Left cardiac atrium (tissue), 4 donors: ENCODE results near the gene DAD1. TPM values are rescaled to one million over a fixed set of nuclear protein-coding genes. Genes with fewer than 3 reads are reported as not detected.

Source experiments
- ATAC-seq, 2 donors: fragments of 200-7000 bp; cut with Tn5 transposase; one replicate each; pipeline ENCODE4 v1.9.1; 2020; ENCODE audit warnings: mild to moderate bottlenecking in 2 of 2, moderate library complexity in 2 of 2
- DNase-seq: peaks from one replicate; pipeline ENCODE4 v3.0.0-alpha.2; 2020
- intact Hi-C, 2 donors: fragments of 100-400 bp; cut with DNase I; formaldehyde crosslinking; loops; one replicate each; pipeline versions ENCODE4 v1.14.1 to v1.15.1; 2022 to 2023
- total RNA-seq, 2 donors: library from RNA; stranded (reverse); fragmentation: NEBNext Ultra II Directional; extraction: Animal tissue kit (Norgen Biotek cat#: 25700); gene quantifications; one replicate each; pipeline ENCODE4 v1.2.1, GENCODE V29; 2021
- donor health status: DM: no; HTN: yes; CAD: no.
- donor health status: DM: no; HTN: yes; CAD: no; lungs with severe emphysema.
- donor health status: DM: yes; HTN: yes; CAD: no.
- donor health status: Dilated cardiomyopathy.

DAD1 gene
- total RNA-seq, 2 donors from 2014 or later: 150 to 165 TPM

DNA sequence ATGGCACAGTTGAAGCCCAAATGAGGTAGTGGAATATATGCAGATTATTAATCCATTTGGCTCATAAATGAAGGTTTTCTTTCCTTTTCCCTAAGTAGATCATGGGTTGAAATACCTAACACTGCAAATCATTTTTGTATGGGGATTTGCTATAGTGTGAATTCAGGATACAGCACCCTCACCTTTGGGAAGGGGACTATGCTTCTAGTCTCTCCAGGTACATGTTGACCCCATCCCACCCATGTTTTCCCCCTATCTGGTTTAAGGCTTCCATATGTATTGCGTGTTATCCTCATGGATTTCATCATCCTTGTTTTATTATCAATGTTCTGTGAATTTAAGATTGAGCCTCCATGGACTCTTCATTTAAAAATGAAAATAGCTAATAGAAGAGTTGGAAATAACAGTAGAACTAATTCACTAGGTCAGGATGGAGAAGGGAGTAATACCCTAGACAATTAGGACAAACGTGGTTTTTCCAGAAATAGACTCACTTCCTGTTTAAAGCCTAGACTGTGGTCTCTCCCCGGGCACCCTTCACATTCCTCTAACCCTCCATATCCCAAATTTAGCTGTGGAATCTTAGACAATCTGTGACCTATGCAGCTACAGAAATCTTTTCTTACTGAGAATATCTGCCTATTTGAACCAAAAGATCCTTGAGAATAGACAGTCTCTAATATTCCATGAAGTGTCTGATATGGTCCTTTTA is 56.5 kb downstream of the DAD1 start:
- ATAC-seq: peak in 1 of 2 donors; percentile 35
- intact Hi-C loops: no loop called here
- no peak for DNase-seq

DNA sequence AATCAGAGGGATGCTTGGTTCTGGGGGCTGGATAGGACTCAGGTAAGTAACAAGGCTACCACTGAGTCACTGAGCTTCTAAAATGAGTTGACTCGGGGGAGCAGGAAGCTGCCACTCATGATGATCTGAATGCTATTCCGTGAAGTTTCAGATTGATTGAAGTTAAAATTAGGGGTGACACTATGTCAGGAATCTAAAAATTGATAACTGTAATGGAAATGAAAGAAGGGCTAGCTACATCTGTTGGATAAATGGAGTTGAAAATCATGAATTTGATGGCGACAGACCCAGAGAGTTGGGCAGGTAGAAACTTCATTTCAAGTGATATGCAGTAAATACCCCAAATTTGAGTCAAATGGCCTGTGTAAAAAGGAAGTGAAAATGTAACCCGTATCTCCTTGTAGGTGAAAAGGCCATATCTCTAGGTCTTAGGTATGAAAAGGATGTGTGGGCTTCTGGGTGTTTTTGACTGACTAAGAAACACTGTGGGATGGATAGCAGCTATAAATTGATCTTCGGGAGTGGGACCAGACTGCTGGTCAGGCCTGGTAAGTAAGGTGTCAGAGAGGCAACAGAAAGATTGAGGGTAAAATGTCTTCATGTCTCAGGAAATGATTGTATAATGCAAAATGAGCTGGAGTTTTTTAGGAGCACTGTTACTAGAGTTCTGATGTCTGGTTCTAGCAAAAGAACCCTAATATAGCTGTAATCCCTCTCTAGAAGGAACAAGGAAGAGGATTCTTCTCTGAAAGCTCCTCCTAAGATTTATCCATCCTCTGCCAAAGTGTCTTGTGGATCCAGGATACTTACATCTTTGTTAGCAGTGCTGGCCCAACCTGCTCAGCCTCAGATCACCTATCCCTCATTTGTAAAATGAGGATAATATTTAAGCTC is 57.3 kb downstream of the DAD1 start:
- intact Hi-C loops: no loop called here
- DNase-seq (no peak), ATAC-seq (no peak)

DNA sequence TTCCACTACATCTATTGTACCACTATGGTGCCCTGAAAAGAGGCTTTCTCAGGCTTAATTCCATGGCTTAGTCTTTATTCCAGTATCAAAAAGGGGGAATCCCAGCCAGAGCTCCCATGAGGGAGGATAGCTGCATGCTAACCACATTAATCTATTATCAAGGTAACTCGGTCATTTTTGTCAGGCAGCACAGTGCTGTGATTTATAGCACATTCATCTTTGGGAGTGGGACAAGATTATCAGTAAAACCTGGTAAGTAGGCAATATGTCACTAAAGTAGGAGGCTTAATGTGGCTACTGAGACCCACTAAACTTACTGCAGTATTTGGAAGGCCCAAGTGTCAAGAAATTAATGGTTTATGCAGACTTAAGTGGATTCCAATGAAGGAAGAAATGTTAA is 58.9 kb downstream of the DAD1 start:
- ATAC-seq (no peak), DNase-seq (no peak)
- intact Hi-C loops: no loop called here

DNA sequence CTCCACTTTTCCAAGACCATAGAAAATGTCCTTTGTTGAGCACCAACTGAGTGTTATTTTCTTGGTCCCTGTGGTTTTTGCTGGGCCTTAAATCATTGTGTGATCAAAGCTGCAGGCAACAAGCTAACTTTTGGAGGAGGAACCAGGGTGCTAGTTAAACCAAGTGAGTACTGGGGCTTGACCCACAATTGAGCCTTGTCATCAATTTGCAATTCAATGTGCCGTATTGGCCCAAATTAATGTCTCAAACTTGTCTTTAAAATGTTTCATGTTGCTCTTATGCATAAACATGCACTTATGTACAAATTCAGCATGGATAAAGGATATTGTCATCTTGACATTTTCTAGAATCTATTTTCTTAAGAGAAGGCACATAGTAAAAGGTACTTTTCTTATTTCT is 62.3 kb downstream of the DAD1 start:
- no peak for ATAC-seq
- intact Hi-C loops: no loop called here
- no peak for DNase-seq

DNA sequence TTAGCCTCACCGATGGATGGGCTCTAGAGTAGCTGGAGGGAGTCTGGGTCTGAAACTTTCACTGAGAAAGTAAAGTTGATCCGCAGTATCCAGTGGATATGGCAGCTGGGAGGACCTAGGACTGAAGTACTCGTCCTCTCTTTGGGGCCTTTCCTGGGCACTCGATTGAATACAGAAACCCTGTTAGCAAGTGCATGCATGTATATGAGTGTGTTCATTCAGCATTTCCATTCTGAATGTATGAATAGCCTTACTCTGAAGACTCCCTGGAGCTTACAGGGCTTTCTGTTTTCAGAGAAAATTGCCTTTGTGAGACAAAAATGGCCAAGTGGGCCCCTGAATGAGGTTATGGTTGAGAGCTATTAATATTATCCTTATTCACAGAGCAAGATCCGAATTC is 62.8 kb downstream of the DAD1 start:
- intact Hi-C loops: no loop called here
- DNase-seq: no peak
- no peak for ATAC-seq

DNA sequence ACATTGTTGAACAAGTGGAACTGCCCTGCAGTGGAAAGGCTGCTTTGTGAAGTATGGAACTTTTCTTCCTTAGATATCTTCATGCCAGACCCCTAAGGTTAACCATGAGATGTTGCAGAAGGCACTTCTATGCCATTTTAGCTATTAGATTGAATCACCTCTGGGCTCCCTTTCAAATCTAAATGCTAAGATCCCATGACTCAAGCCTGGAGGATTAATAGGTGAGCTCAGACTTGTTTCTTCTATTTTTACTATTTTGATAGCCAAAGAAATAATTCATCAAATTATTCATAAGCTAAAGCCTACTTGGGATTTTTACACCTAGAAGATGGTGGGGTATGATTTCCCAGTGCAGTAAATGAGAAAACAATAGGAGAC is 64.3 kb downstream of the DAD1 start:
- intact Hi-C loops: no loop called here
- DNase-seq (no peak), ATAC-seq (no peak)

DNA sequence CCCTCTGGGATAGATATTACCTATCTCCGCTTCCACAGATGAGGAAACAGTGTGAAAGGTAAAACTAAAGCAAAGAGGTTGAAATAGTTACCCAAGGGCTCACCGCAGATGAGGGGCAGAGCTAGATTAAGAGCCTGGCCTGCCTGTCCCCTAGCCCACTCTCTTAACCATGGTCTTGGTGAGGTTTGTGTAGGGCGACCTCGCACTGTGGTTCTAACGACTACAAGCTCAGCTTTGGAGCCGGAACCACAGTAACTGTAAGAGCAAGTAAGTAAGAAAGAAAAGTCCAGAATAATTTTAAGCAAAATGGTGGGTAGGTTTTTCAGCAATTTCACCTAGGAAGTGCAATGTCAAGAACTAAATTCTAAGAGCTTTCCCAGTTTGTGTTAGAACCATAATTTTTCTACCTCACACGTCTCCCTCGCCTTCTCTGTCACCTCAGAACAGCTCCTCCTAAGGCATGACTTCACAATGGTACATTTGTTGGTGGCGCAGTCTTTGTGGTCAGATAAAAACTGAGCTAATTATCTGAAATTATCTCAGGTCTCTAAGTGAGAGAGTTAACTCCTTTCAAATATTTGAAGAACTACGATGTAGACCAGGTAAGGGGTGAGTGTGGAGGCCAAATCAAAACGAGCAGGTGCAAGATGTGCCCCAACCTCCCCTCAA is 64.8 kb downstream of the DAD1 start:
- intact Hi-C loops: no loop called here
- DNase-seq (no peak), ATAC-seq (no peak)

DNA sequence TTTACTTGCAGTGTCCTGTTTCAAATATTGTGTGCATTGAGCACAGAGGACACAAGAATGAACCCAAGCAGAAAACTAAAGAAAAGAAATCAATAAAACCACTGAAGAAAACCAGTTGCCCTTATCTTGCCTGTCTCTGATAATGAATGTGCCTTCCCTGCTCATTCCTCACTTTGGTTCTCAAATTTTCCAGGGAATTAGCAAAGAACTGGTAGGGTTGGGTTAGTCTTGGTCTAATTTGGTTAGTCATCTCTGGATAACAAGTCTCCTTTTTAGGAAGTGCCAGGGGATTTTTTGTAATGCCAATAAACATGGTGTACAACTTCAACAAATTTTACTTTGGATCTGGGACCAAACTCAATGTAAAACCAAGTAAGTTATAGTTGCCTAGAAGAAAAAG is 65.7 kb downstream of the DAD1 start:
- DNase-seq (no peak), ATAC-seq (no peak)
- intact Hi-C loops: no loop called here

DNA sequence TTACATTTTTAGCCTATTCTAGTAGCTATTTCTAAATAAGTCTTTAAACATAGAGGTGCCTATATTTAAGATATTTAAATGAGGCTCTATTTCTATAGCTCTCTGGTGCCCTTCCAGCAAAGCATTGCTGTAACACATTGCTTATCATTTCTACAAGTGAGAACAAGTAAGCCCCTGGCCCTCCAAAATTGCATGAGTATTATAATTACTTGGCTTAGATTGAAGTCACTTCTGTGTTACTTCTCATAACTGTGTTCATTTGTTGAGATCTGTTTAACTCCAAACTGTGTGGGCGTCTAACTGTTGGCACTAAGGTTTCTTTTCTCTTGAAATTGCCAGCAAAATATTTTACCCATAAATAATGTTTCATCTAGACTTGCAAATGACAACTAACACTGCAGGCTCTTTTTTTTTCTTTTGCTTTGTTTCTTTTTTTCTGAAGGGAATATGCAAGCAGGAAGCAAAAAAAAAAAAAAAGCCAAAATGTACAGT is 66.5 kb downstream of the DAD1 start:
- DNase-seq (no peak), ATAC-seq (no peak)
- intact Hi-C loops: no loop called here

DNA sequence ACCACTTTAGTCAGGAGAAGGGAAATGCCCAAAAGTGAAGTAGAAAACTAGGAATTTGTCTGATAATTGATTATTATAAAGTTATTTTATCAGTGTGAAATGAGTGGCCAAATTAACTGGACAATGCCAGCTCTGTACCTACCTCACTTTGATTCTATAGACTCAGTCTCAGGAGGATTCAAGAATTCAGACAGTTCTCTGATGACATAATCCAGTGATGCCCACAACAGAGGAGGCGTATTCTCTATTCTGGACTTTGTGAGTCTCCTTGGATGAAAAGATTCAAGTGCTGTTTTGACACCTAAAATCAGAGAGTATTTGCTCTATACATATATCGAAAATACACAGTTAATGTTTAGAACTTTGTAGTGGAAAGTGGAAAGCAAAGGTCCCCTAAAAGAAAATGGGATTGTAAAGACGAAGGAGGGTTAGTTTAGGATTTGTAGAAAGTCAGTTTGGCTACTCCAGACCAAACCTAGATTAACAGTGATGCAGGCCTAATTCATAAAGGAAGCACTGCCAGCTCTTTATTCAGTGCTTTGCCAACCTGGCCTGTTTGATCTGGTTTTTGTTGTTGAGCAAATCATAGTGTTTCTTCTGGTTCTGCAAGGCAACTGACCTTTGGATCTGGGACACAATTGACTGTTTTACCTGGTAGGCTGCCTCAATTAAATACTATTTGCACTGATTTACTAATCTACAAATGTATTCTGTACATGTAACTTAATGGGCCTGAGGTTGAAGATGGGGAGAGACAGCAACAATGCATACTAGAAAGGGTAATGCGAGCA is 67.4 kb downstream of the DAD1 start:
- DNase-seq: no peak
- no peak for ATAC-seq
- intact Hi-C loops: no loop called here

DNA sequence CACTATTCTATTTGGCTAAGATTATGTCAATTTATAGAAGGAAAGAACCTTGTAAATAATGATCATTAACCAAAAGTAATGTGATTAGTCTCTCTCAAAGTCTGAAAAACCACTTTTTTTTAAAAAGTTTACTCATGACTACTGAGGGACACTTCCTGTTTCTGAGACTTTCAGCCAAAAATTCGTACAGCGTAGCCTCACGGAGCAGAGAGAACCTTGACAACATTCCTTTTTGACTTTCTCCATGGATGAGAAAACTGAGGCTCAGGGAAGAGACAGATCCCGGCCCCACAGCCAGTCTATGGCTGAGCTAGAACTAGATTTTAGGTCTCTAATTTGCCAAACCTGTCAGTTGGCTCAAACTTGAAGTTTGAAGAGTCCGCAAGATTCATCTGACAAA is 68.2 kb downstream of the DAD1 start:
- intact Hi-C loops: no loop called here
- ATAC-seq: no peak
- DNase-seq: no peak

DNA sequence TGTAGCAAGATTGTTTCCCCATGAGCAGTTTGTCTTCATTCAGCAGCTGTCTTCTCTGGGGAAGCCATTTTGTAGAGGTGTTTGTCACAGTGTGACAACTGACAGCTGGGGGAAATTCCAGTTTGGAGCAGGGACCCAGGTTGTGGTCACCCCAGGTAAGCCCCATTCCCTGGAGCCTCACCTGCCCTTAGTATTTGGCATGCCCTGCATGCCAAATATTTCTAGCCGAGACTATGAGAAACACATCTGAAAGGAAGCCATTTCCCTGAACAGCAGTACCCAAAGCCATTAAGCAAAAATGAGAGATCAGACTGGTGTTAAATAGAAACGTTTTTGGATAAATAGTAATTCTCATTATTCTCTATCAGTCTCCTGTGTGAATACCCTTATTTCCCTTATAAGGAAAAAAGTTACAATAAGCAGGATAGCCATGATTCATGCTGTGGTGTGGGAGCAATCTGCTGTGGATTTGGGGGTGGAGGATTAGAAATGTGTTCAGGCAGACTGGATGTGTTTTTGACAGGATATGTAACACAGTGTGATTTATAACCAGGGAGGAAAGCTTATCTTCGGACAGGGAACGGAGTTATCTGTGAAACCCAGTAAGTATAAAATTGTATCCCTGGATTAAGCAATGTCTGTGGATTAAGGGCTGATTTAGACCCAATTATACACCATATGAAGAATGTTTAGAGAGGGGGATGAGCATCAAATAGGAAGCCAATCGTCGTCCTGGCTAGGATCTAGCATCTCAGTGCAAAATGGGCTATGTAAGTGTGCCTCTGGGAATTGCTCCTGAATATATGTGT is 68.9 kb downstream of the DAD1 start:
- intact Hi-C loops: no loop called here
- DNase-seq (no peak), ATAC-seq (peak in 1 of 2 donors; percentile 44)

DNA sequence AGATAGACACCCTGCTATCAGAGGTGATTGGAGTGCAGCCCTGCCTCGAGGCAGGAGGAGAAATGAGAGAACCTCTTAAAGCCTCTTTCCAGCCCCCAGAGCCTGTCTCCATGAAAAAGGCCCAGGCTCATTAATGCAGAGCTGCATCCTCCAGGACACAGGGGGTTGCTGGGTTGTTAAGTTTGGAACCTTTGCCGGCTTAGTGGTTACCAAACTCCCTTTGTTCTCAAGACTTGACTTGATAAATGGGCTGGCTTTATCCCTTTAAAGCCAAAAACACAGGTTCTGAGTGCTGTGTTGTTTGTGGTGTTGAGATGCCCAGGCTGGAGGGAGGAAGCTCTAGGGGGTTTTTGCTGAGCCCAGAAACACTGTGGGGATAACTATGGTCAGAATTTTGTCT is 71.0 kb downstream of the DAD1 start:
- DNase-seq (no peak), ATAC-seq (no peak)
- intact Hi-C loops: no loop called here

DNA sequence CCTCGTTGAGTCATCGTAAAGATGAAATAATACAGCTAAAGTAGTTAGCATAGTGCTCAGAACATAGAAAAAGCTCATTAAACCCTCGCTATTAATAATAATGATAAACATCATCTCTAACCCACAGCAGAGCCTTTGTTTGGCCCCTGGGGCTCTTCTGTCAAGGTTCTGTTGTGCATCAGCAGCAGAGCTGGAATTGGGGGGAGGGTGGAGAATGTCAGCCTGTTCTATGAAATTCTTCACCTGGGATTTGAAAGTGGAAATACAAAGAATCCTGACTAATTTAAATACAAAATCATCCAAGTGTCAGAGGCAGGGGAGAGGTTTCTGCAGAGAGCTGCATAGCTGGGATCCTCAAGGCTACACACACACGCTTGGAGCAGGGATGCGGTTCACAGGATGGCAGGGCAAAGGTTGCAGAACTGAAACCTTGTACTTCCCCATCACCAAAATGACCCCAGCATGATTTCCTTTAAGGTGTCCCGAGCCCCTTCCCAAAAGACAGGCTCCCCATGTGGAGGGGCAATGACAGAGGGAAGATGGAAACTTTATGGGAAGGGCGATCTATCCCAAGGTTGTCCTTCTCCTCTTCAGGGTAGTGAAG is 71.8 kb downstream of the DAD1 start:
- DNase-seq (no peak), ATAC-seq (no peak)
- intact Hi-C loops: no loop called here

DNA sequence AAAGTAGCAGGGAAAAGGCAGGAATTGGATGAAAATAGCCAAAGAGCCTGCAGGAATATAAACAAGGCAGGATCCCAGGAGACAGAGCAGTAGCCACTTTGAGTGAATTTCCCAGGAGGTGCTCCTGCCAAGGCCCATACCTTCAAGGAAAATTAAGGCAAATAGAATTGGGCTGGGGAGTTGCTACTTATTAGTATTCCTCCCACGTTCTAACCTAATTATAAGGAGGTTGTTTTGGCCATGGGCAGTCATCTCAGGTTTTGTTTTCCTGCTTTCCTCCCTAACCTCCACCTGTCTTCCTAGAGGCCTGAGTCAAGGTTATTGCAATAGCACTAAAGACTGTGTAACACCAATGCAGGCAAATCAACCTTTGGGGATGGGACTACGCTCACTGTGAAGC is 73.1 kb downstream of the DAD1 start:
- no peak for ATAC-seq
- no peak for DNase-seq
- intact Hi-C loops: no loop called here
